WTC11 (cell line): ENCODE measurements around the gene HMCN1. TPM values are rescaled to one million over a fixed set of nuclear protein-coding genes. Genes with fewer than 3 reads are reported as not detected.

Experiments used
- ATAC-seq: fragments of 200-7000 bp; cut with Tn5 transposase; 2 replicates; pipeline ENCODE4 v1.10.0; 2021; ENCODE audit warnings: mild to moderate bottlenecking, moderate library complexity
- CTCF ChIA-PET: fragments of 300-600 bp; sonication (Branson Sonifier 250); formaldehyde crosslinking; loops from one replicate; lab custom pipeline; 2021; ENCODE audit warnings: antibody characterized with exemption; lab: Charles Lee
- POLR2A ChIA-PET: fragments of 350-600 bp; sonication (Branson Sonifier 250); formaldehyde crosslinking; loops from one replicate; lab custom pipeline; 2021; ENCODE audit warnings: antibody characterized with exemption; lab: Charles Lee
- DNase-seq: peaks from one replicate; pipeline ENCODE4 v3.0.0; 2021; ENCODE audit warnings: low spot score
- H3K27ac Mint-ChIP-seq: 2 replicates; pipeline ENCODE4 v1.8.0; 2021; ENCODE audit warnings: mixed read lengths
- H3K27me3 Mint-ChIP-seq: 2 replicates; pipeline ENCODE4 v1.8.0; 2021; ENCODE audit warnings: low read depth, mild to moderate bottlenecking, moderate library complexity, mixed read lengths
- H3K36me3 Mint-ChIP-seq: 2 replicates; pipeline ENCODE4 v1.8.0; 2021; ENCODE audit warnings: mixed read lengths
- H3K4me1 Mint-ChIP-seq: 2 replicates; pipeline ENCODE4 v1.8.0; 2022; ENCODE audit warnings: mixed read lengths
- H3K4me3 Mint-ChIP-seq: 2 replicates; pipeline ENCODE4 v1.8.0; 2021; ENCODE audit warnings: mild to moderate bottlenecking, moderate library complexity, mixed read lengths
- H3K9me3 Mint-ChIP-seq: 2 replicates; pipeline ENCODE4 v1.8.0; 2021; ENCODE audit warnings: mixed read lengths
- AFF4 ChIP-seq: sonication (generic); formaldehyde crosslinking; IDR thresholded peaks from 2 replicates; pipeline ENCODE4 v1.8.1; 2023; ENCODE audit warnings: mild to moderate bottlenecking, missing genetic modification reagents, borderline replicate concordance
- ATF3 ChIP-seq: sonication (generic); formaldehyde crosslinking; conservative IDR thresholded peaks from 2 replicates; pipeline ENCODE4 v1.8.1; 2022; ENCODE audit warnings: mild to moderate bottlenecking, missing genetic modification reagents
- CREB1 ChIP-seq: sonication (generic); formaldehyde crosslinking; IDR thresholded peaks from 2 replicates; pipeline ENCODE4 v1.8.0; 2023; ENCODE audit warnings: mild to moderate bottlenecking, missing genetic modification reagents
- FOXJ3 ChIP-seq: sonication (generic); formaldehyde crosslinking; IDR thresholded peaks from 2 replicates; pipeline ENCODE4 v1.9.0; 2021; ENCODE audit warnings: missing genetic modification reagents, mild to moderate bottlenecking, borderline replicate concordance
- GABPB1 ChIP-seq: sonication (generic); formaldehyde crosslinking; IDR thresholded peaks from 2 replicates; pipeline ENCODE4 v1.8.1; 2023; ENCODE audit warnings: mild to moderate bottlenecking, missing genetic modification reagents
- JUN ChIP-seq: sonication (generic); formaldehyde crosslinking; IDR thresholded peaks from 2 replicates; pipeline ENCODE4 v1.8.0; 2023; ENCODE audit warnings: mild to moderate bottlenecking, missing genetic modification reagents
- RELA ChIP-seq: sonication (generic); formaldehyde crosslinking; IDR thresholded peaks from 2 replicates; pipeline ENCODE4 v1.8.1; 2022; ENCODE audit warnings: missing genetic modification reagents, mild to moderate bottlenecking, borderline replicate concordance
- SMAD4 ChIP-seq: sonication (generic); formaldehyde crosslinking; IDR thresholded peaks from 2 replicates; pipeline ENCODE4 v1.8.0; 2022; ENCODE audit warnings: mild to moderate bottlenecking, missing genetic modification reagents
- SP1 ChIP-seq: sonication (generic); formaldehyde crosslinking; conservative IDR thresholded peaks from 2 replicates; pipeline ENCODE4 v1.8.1; 2022; ENCODE audit warnings: missing genetic modification reagents
- TEAD4 ChIP-seq: sonication (generic); formaldehyde crosslinking; IDR thresholded peaks from 2 replicates; pipeline ENCODE4 v1.8.0; 2022; ENCODE audit warnings: mild to moderate bottlenecking, missing genetic modification reagents
- ZMAT4 ChIP-seq: fragments of 250-450 bp; sonication (Bioruptor Pico); IDR thresholded peaks from 2 replicates; pipeline ENCODE4 v1.9.0; 2021; ENCODE audit warnings: mild to moderate bottlenecking
- ZNF396 ChIP-seq: fragments of 250-450 bp; sonication (Bioruptor Pico); IDR thresholded peaks from 2 replicates; pipeline ENCODE4 v1.8.0; 2021; ENCODE audit warnings: mild to moderate bottlenecking, moderate library complexity, borderline replicate concordance
- ZNF425 ChIP-seq: fragments of 250-450 bp; sonication (Bioruptor Pico); conservative IDR thresholded peaks from 2 replicates; pipeline ENCODE4 v1.9.0; 2021; ENCODE audit warnings: mild to moderate bottlenecking
- ZNF532 ChIP-seq: fragments of 250-450 bp; sonication (Bioruptor Pico); IDR thresholded peaks from 2 replicates; pipeline ENCODE4 v1.9.0; 2021; ENCODE audit warnings: mild to moderate bottlenecking, borderline replicate concordance
- ZSCAN18 ChIP-seq: fragments of 250-450 bp; sonication (Bioruptor Pico); IDR thresholded peaks from 2 replicates; pipeline ENCODE4 v2.1.2; 2022; ENCODE audit warnings: mild to moderate bottlenecking, moderate library complexity
- total RNA-seq: library from RNA; stranded (reverse); gene quantifications from 3 replicates; pipeline ENCODE4 v1.2.3, GENCODE V29; 2021

Gene HMCN1
- total RNA-seq, 1 experiment from 2014 or later: 5.6 TPM

GRCh38 chr1:186057086-186057485 is 322.9 kb downstream of the HMCN1 start:
- ChIA-PET POLR2A (no interaction called here), CTCF (no interaction called here)
- Mint-ChIP-seq H3K27ac (no peak overlapping the region), H3K36me3 (no peaks in the 10 kb centered on the region), H3K9me3 (no peaks in the 10 kb centered on the region), H3K27me3 (no peaks in the 10 kb centered on the region), H3K4me1 (no peaks in the 10 kb centered on the region), H3K4me3 (no peak overlapping the region)
- ATAC-seq (no peak), DNase-seq (no peak)
- TF ChIP-seq ATF3 (CRISPR knock-in tag): no peak

- POLR2A ChIA-PET: no interaction called here
These were observed 325.1 kb downstream of the HMCN1 start for GRCh38 chr1:186059311-186059710.

More at GRCh38 chr1:186059311-186059710, 325.1 kb downstream of the HMCN1 start:
- CTCF ChIA-PET: no interaction called here
- H3K27me3 Mint-ChIP-seq: no peaks in the 10 kb centered on the region
- H3K27ac Mint-ChIP-seq: no peak overlapping the region
- TF ChIP-seq TEAD4 (no peak), JUN (CRISPR knock-in tag) (no peak), ZNF532 (CRISPR knock-in tag) (no peak), ATF3 (CRISPR knock-in tag) (no peak), CREB1 (no peak), ZSCAN18 (CRISPR knock-in tag) (no peak), ZNF425 (CRISPR knock-in tag) (no peak), ZNF396 (CRISPR knock-in tag) (no peak), SP1 (CRISPR knock-in tag) (no peak), FOXJ3 (CRISPR knock-in tag) (no peak), SMAD4 (CRISPR knock-in tag) (no peak), RELA (CRISPR knock-in tag) (no peak), GABPB1 (CRISPR knock-in tag) (no peak), ZMAT4 (CRISPR knock-in tag) (no peak), AFF4 (CRISPR knock-in tag) (no peak)
- no peaks in the 10 kb centered on the region for H3K9me3 Mint-ChIP-seq
- DNase-seq (no peak), ATAC-seq (no peak)
- no peaks in the 10 kb centered on the region for H3K36me3 Mint-ChIP-seq
- H3K4me3 Mint-ChIP-seq: no peak overlapping the region
- H3K4me1 Mint-ChIP-seq: no peaks in the 10 kb centered on the region
